GM19238 (cell line): ENCODE data around the gene ULBP3.
"Not testable (repeated sequence)": the region's sequence is repeated elsewhere in the genome, so short reads cannot be mapped to it uniquely, and the experiment has no call there.

ENCODE experiments used
- DNase-seq: peaks from one replicate; pipeline ENCODE4 v3.0.0; 2011; ENCODE audit warnings: low spot score; ENCODE audit not compliant: insufficient read length

The ULBP3 gene

DNA sequence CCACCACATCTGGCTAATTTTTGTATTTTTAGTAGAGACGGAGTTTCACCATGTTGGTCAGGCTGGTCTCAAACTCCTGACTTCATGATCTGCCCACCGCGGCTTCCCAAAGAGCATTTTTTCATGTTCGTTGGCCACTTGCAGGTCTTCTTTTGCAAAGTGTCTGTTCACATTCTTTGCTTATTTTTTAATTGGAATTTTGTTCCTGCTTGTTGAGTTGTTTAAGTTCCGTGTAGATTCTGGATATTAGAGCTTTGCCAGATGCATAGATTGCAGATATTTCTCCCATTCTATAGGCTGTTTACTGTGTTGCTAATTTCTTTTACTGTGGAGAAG, 51.8 kb downstream of the ULBP3 start:
- not testable (repeated sequence) for DNase-seq

DNA sequence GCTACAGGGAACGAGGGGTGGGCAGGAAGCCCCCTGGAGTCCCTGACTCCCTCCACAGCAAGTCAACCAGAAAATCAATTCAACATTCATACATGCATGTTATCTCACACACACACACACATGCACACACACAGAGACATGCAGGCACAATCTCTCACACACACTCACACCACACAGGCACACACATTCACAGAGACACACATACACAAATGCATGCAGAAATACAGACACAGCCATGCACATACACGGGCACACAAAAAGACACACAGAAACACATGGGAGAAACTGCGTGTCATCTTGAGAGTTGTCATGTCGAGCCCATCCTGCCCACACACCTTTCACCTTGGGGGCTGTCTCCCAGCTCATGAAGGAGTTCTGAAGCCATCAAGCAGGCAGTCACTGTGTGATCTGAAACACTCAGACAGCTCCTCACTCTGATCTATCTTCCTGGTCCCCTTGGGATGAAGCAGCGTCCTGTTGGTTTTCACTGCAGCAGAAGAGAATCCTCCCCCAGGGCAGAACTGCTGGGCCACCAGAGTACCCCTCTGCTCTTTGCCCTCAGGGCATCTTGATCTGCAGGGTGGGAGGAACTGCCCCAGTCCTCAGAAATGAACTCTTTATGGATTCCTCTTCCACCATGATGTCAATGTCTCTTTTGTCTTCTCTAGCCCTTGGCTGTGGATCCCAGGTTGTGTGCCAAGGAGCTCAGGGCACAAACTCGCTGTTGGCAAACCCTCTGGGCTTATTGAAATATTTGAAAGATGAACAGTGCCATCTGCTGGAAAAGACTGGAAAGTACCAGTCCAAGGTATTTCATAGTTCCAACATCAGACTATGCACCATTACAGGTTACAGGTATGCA, 52.4 kb downstream of the ULBP3 start:
- DNase-seq = peak; percentile 40

DNA sequence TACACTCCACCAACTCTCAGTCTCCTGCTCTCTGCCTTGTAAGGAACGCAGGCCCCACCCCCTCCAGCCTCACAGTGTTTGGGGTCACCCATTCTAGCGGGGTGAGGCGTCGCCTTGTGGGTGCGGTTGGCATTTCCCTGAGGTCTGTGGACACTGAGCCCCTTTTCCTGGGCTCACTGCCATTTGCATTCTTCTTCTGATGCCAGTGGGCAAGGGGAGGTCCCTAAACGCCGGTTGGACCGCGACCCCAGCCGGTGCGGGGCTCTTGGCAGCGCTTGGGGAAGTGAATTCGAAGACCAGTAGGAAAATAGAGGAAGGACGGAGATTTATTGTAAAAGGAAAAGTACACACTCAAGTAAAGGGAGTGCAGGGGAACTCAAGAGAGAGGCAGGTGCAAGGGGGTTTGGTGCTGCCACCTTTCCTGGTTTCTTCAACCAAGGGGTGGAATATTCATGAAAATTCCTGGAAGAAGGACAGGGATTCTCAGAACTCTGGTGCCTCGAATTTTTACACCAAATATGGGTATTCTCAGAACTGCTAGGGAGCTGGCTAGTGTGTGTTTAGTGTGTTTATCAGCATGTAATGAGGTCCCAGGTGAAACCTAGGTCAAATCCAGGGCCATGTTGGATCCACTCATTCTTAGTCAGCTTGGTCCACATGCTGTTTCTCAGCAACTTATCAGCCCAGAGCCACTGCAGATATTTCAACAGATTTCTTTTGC, 53.5 kb downstream of the ULBP3 start:
- DNase-seq = not testable (repeated sequence)

DNA sequence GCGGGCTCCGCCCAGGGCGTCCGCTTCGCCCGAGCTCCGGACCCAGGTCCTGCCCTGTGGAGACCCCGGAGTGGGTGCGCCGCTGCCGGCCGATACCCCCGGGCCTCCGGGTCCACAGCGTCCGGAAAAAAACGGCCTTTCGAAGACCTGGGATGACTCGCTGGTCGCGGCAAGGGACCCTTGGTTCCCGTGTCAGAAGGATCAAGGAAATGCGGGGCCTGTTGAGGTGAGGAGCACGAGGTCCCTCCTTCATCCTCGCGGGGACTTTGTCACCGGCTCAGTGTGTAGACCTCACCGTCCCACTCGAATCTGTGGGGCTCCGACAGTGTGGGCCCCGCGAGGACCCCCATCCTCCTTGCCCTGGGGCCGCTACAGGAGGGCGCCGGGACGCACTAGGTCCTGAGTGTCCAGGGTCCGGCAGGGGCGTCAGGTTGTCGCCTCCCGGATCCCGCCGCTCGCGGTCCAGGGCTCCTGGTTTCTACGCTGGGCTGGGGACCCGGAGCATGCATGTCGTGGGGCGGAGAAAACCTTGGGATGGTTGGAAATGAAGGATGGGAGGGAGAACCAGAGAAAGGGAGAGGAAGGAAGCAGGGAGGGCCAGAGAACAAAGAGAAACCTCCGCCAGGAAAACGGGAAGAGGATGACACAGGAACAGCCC, 54.2 kb downstream of the ULBP3 start:
- DNase-seq = not testable (repeated sequence)

DNA sequence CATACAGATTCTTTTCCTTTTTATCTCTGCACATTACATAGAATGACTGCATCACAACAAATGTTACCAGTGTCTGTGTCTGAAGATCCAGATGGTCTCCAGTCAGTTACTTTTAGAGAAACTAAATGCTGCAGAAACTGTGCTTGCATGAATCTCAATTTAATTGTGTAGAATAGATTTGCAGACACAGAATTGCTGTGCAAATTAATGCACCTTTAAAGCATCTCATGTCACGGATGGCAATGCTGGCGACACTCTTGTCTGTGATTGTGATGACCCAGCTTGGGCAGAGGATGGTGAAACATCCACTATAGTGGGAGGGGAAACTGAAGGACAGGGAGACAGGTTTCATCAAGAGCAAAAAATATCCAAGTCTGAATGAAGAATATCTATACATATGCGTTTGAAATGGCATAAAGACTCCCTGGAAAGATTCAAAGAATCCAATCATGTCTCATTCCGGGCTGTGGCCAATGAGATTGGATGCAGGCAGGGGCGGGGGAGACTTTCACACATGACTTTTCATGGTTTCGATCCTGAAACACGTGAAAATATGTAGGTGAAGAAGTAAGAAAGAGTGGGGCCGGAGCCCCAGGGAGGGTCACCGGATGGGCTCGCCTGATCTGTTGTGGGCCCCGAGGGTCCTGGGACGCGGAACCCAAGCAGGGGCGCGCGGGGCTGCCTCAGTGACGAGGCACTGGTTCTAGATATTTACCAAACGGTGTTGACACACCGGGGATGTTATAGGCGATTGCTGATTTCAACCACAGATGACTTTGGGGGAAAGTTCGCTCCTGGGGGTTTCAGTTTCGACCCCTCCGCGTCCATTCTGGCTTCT, 54.9 kb downstream of the ULBP3 start:
- not testable (repeated sequence) for DNase-seq

DNA sequence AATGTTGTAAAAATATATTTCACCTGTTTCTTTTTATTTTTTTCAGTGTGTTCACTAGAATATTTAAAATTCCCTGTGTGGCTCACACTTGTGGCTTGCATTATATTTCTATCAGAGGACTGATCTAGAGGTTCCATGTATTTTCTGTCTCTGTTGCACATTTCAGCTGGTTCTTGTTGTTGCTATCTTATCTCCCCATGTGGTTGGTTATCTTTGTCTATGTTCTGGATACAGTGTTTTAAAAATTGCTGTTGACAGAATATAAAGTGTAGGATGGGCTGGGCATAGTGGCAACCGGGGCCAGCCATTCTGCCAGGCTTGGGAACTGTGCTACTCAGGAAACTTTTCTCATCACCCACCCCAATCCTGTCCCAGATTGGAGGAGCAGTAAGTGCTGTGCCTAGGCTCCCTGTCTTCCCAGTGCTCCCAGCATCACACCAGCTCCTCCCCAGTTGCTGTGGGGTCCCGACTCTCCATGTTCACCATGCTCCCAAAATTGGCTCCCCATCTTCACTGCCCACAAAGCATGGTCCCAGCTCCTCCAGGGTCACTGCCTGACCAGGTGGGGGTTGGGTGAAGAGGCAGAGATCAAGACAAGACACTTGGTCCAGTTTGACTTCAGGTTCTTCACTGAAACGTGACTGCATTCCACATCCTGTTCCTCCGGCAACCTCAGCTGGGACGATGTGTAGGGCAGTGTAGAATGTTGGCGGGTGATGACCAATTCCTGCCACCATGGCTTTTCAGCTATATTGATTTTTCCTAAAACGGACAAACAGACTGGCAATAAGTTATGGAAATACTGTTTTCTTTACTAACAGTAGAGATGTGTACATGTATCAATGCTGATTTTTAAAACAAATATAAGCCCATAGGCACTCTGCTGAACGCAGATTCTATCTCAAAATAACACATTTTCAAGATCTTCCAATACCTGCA, 55.8 kb downstream of the ULBP3 start:
- not testable (repeated sequence) for DNase-seq
